Measurements from ENCODE around the gene SMAGP. TPM values are rescaled to one million over a fixed set of nuclear protein-coding genes. Genes with fewer than 3 reads are reported as not detected.
"Not testable (repeated sequence)": the region's sequence is repeated elsewhere in the genome, so short reads cannot be mapped to it uniquely, and the experiment has no call there.

The SMAGP gene
- total RNA-seq, 2 experiments from 2014 or later = 2.5 to 3.0 TPM

DNA sequence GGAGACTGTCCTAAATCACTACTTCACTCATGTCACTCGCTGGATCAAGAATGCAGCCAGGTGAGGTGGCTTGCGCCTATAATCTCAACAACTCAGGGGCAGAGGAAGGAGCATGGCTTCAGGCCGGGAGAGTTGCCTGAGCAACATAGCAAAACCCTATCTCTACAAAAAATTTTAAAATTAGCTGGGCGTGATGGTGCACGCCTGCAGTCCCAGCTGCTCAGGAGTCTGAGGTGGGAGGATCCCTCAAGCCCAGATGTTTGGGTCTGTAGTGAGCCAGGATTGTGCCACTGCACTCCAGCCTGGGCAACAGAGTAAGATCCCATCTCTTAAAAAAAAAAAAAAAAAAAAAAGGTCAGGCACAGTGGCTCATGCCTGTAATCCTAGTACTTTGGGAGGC, 5.9 kb downstream of the SMAGP start:
- Mint-ChIP-seq H3K27me3 (no peaks in the 10 kb centered on the region), H3K27ac (no peak overlapping the region), H3K4me3 (no peak overlapping the region), H3K4me1 (ENCODE audit: low read depth) (peaks cover 35% of the 10 kb centered on the region), H3K9me3 (no peaks in the 10 kb centered on the region), H3K36me3 (ENCODE audit: low read depth) (no peaks in the 10 kb centered on the region)
- H3K4me3 ChIP-seq (ENCODE audit: low read length) = no peak overlapping the region
- no peak overlapping the region for H3K27ac ChIP-seq (ENCODE audit: low read depth in 1 of 2, low read length in 2 of 2)
- H3K27me3 ChIP-seq (ENCODE audit: control insufficient read depth in 1 of 2, insufficient read depth in 2 of 2, low read length in 2 of 2) = no peaks in the 10 kb centered on the region
- ChIA-PET CTCF (interaction anchor here (2.2 kb wide), 1 partner anchor 26 kb away, joined by 6 read pairs; the partner anchor contains the start of gene DAZAP2), POLR2A (interaction anchor here (1.1 kb wide), 1 partner anchor 77 kb away, joined by 4 read pairs; no protein-coding TSS in a partner anchor)
- ATAC-seq (ENCODE audit: poor library complexity) (no peak), DNase-seq (no peak)
- no peaks in the 10 kb centered on the region for H3K36me3 ChIP-seq (ENCODE audit: insufficient read depth, low read length)
- peaks cover 7% of the 10 kb centered on the region for H3K4me1 ChIP-seq (ENCODE audit: insufficient read depth, low read length)
- intact Hi-C loops (cut with DNase I, micrococcal nuclease) = loop anchor here in 1 of 2 experiments (10.0 kb wide), 1 partner anchor 49 kb away; the partner anchor contains the start of gene POU6F1
- TF ChIP-seq, protein P1, sequence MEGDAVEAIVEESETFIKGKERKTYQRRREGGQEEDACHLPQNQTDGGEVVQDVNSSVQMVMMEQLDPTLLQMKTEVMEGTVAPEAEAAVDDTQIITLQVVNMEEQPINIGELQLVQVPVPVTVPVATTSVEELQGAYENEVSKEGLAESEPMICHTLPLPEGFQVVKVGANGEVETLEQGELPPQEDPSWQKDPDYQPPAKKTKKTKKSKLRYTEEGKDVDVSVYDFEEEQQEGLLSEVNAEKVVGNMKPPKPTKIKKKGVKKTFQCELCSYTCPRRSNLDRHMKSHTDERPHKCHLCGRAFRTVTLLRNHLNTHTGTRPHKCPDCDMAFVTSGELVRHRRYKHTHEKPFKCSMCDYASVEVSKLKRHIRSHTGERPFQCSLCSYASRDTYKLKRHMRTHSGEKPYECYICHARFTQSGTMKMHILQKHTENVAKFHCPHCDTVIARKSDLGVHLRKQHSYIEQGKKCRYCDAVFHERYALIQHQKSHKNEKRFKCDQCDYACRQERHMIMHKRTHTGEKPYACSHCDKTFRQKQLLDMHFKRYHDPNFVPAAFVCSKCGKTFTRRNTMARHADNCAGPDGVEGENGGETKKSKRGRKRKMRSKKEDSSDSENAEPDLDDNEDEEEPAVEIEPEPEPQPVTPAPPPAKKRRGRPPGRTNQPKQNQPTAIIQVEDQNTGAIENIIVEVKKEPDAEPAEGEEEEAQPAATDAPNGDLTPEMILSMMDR (IDR thresholded peaks at IDR 0.05) = no peak
- no peaks in the 10 kb centered on the region for H3K9me3 ChIP-seq (ENCODE audit: control insufficient read depth in 1 of 2, insufficient read depth in 1 of 2, low read length in 2 of 2)

DNA sequence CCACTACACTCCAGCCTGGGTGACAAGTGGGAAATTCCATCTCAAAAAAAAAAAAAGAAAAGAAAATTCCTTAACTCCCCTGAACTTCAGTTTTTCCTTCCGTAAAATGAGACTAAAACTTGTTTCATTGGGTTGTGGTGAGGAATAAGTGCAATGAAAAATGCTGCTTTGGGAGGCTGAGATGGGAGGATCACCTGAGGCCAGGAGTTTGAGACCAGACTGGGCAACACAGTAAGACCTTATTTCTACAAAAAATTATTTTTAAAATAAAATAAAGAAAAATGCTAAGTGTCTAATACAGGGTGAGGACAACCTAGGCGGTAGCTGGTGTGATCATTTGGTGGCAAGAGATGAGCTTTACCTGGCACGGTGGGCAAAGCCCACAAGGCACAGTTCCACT, 6.9 kb downstream of the SMAGP start:
- Histone ChIP-seq H3K4me3 (ENCODE audit: low read length) (no peak overlapping the region), H3K9me3 (ENCODE audit: control insufficient read depth in 1 of 2, insufficient read depth in 1 of 2, low read length in 2 of 2) (no peaks in the 10 kb centered on the region), H3K27me3 (ENCODE audit: control insufficient read depth in 1 of 2, insufficient read depth in 2 of 2, low read length in 2 of 2) (no peaks in the 10 kb centered on the region), H3K27ac (ENCODE audit: low read depth in 1 of 2, low read length in 2 of 2) (no peak overlapping the region), H3K4me1 (ENCODE audit: insufficient read depth, low read length) (no peaks in the 10 kb centered on the region), H3K36me3 (ENCODE audit: insufficient read depth, low read length) (no peaks in the 10 kb centered on the region)
- Mint-ChIP-seq H3K27me3 (no peaks in the 10 kb centered on the region), H3K9me3 (no peaks in the 10 kb centered on the region), H3K4me1 (ENCODE audit: low read depth) (peaks cover 28% of the 10 kb centered on the region), H3K4me3 (no peak overlapping the region), H3K27ac (no peak overlapping the region), H3K36me3 (ENCODE audit: low read depth) (no peaks in the 10 kb centered on the region)
- TF ChIP-seq, protein P1 (IDR thresholded peaks at IDR 0.05) = no peak
- POLR2A ChIA-PET = interaction anchor here (0.6 to 1.2 kb wide), 3 partner anchors 14 to 140 kb away, joined by 3 to 4 read pairs (median 3); no protein-coding TSS in a partner anchor
- CTCF ChIA-PET = interaction anchor here (0.7 to 2.2 kb wide), 2 partner anchors 18 to 25 kb away, joined by 4 to 6 read pairs; partner anchors contain the start of gene DAZAP2
- ATAC-seq (ENCODE audit: poor library complexity) = no peak
- DNase-seq = no peak
- intact Hi-C loops (cut with DNase I, micrococcal nuclease) = loop anchor here in 1 of 2 experiments (10.0 kb wide), 1 partner anchor 49 kb away; the partner anchor contains the start of gene POU6F1

GRCh38 chr12:51262758-51263177, 7.4 kb downstream of the SMAGP start:
- peak; percentile 56 for ATAC-seq (ENCODE audit: poor library complexity)
- CTCF ChIA-PET = interaction anchor here (0.5 to 2.2 kb wide), 5 partner anchors 18 to 293 kb away, joined by 3 to 6 read pairs (median 4); partner anchors contain the start of gene DAZAP2
- no peaks in the 10 kb centered on the region for H3K9me3 Mint-ChIP-seq
- TF ChIP-seq, protein P1 (IDR thresholded peaks at IDR 0.05) = peak; percentile 27
- no peaks in the 10 kb centered on the region for H3K36me3 ChIP-seq (ENCODE audit: insufficient read depth, low read length)
- no peak overlapping the region for H3K27ac ChIP-seq (ENCODE audit: low read depth in 1 of 2, low read length in 2 of 2)
- peaks cover 24% of the 10 kb centered on the region for H3K4me1 Mint-ChIP-seq (ENCODE audit: low read depth)
- H3K27ac Mint-ChIP-seq = no peak overlapping the region
- intact Hi-C loops (cut with DNase I, micrococcal nuclease) = loop anchor here in 1 of 2 experiments (10.0 kb wide), 1 partner anchor 48 kb away; the partner anchor contains the start of gene POU6F1
- no peak overlapping the region for H3K4me3 Mint-ChIP-seq
- peak in 5 of 14 experiments; percentile 21 to 61 (median 47) for DNase-seq
- no peaks in the 10 kb centered on the region for H3K4me1 ChIP-seq (ENCODE audit: insufficient read depth, low read length)
- POLR2A ChIA-PET = interaction anchor here (0.6 to 1.8 kb wide), 3 partner anchors 13 to 139 kb away, joined by 3 to 6 read pairs (median 3); partner anchors contain the start of gene DAZAP2
- H3K27me3 ChIP-seq (ENCODE audit: control insufficient read depth in 1 of 2, insufficient read depth in 2 of 2, low read length in 2 of 2) = no peaks in the 10 kb centered on the region
- H3K27me3 Mint-ChIP-seq = no peaks in the 10 kb centered on the region
- H3K9me3 ChIP-seq (ENCODE audit: control insufficient read depth in 1 of 2, insufficient read depth in 1 of 2, low read length in 2 of 2) = no peaks in the 10 kb centered on the region
- no peak overlapping the region for H3K4me3 ChIP-seq (ENCODE audit: low read length)
- H3K36me3 Mint-ChIP-seq (ENCODE audit: low read depth) = no peaks in the 10 kb centered on the region

DNA sequence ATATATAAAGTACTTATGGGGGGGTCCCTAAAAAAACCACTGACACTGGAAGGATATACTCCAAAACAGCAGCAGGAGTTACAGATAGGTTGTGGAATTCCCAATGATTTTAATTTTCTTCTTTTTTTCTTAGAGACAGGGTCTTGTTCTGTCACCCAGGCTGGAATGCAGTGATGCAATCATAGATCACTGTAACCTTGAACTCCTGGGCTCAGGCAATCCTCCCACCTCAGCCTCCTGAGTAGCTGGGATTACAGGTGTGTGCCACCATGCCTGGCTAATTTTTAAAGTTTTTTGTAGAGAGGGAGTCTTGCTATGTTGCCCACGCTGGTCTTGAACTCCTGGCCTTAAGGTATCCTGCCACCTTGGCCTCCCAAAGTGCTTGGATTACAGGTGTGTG, 10.6 kb downstream of the SMAGP start:
- CTCF ChIA-PET = interaction anchor here (0.6 kb wide), 1 partner anchor 55 kb away, joined by 3 read pairs; no protein-coding TSS in a partner anchor
- not testable (repeated sequence) for H3K4me3 Mint-ChIP-seq
- POLR2A ChIA-PET = interaction anchor here (1.0 kb wide), 2 partner anchors 12 to 81 kb away, joined by 3 read pairs; no protein-coding TSS in a partner anchor

More for the DNA sequence above, 10.6 kb downstream of the SMAGP start:
- peaks cover 11% of the 10 kb centered on the region for H3K4me1 Mint-ChIP-seq (ENCODE audit: low read depth)
- H3K27me3 Mint-ChIP-seq; H3K4me3 ChIP-seq (ENCODE audit: low read length); H3K27ac ChIP-seq (ENCODE audit: low read depth in 1 of 2, low read length in 2 of 2); H3K27ac Mint-ChIP-seq; DNase-seq; H3K9me3 Mint-ChIP-seq; H3K9me3 ChIP-seq (ENCODE audit: control insufficient read depth in 1 of 2, insufficient read depth in 1 of 2, low read length in 2 of 2); H3K27me3 ChIP-seq (ENCODE audit: control insufficient read depth in 1 of 2, insufficient read depth in 2 of 2, low read length in 2 of 2); H3K4me1 ChIP-seq (ENCODE audit: insufficient read depth, low read length); H3K36me3 ChIP-seq (ENCODE audit: insufficient read depth, low read length); ATAC-seq (ENCODE audit: poor library complexity); H3K36me3 Mint-ChIP-seq (ENCODE audit: low read depth): not testable (repeated sequence)
- intact Hi-C loops (cut with DNase I, micrococcal nuclease) = loop anchor here in 1 of 2 experiments (10.0 kb wide), 1 partner anchor 435 kb away; no protein-coding TSS in a partner anchor
